ENCODE results near the gene COLEC11.

- TF ChIP-seq EP300 (IDR thresholded peaks at IDR 0.05; ENCODE audit: borderline replicate concordance) (no peak), YY1 (IDR thresholded peaks at IDR 0.05; ENCODE audit: low read depth) (no peak), CREB1 (IDR thresholded peaks at IDR 0.05; ENCODE audit: low read depth) (no peak), FOXM1 (IDR thresholded peaks at IDR 0.05; ENCODE audit: borderline replicate concordance, low read depth) (no peak), RAD21 (IDR thresholded peaks at IDR 0.05; ENCODE audit: low read depth) (no peak), TAF1 (IDR thresholded peaks at IDR 0.05; ENCODE audit: low read depth) (no peak), CEBPB (IDR thresholded peaks at IDR 0.05) (no peak), NFIC (IDR thresholded peaks at IDR 0.05) (no peak), EGR1 (IDR thresholded peaks at IDR 0.05) (no peak), REST (IDR thresholded peaks at IDR 0.05; ENCODE audit: low read depth) (no peak), ZBTB7A (IDR thresholded peaks at IDR 0.05; ENCODE audit: low read depth) (no peak), TCF12 (IDR thresholded peaks at IDR 0.05; ENCODE audit: low read depth) (no peak), TEAD4 (IDR thresholded peaks at IDR 0.05) (no peak)
- TF ChIP-seq, protein P1, sequence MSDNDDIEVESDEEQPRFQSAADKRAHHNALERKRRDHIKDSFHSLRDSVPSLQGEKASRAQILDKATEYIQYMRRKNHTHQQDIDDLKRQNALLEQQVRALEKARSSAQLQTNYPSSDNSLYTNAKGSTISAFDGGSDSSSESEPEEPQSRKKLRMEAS (IDR thresholded peaks at IDR 0.05) = no peak
These were observed 75.5 kb downstream of the COLEC11 start for GRCh38 chr2:3670376-3670775.
